ENCODE results near the gene SLC30A2.

- TF ChIP-seq CTCF (IDR thresholded peaks at IDR 0.05) (no peak), POLR2A (IDR thresholded peaks at IDR 0.05) (no peak)
Measured at GRCh38 chr1:26032656-26033357, 13.1 kb downstream of the SLC30A2 start.
